HEK293 (cell line): ENCODE results near the gene BIN1.

Source experiments
- CTCF ChIA-PET: fragments of 350-600 bp; formaldehyde crosslinking; extraction: SDS; loops from one replicate; lab custom pipeline; 2021; ENCODE audit warnings: antibody characterized with exemption; lab: Yijun Ruan, JAX
- POLR2A ChIA-PET: fragments of 300-600 bp; formaldehyde crosslinking; extraction: SDS; loops from one replicate; lab custom pipeline; 2020; ENCODE audit warnings: antibody characterized with exemption, inconsistent platforms; lab: Yijun Ruan, JAX
- H3K27ac ChIP-seq: fragments of 200-500 bp; sonication (Bioruptor generic); 2 replicates; pipeline ENCODE4 v1.5.1; 2014; ENCODE audit warnings: low read depth, low read length, control low read depth, inconsistent platforms; ENCODE audit errors: extremely low read depth
- H3K36me3 ChIP-seq, 2 experiments: fragments of 200-500 bp in 1 of 2; sonication (Bioruptor generic) in 1 of 2; 1 replicate in 1 of 2; 2 replicates in 1 of 2; pipeline ENCODE4 v1.5.1; 2014 to 2017; ENCODE audit warnings: inconsistent platforms in 2 of 2, low read length in 2 of 2; ENCODE audit not compliant: control insufficient read depth in 2 of 2, insufficient read depth in 1 of 2
- H3K4me1 ChIP-seq: fragments of 200-500 bp; sonication (Bioruptor generic); 2 replicates; pipeline ENCODE4 v1.5.1; 2014; ENCODE audit warnings: mild to moderate bottlenecking, low read length, inconsistent platforms; ENCODE audit not compliant: control insufficient read depth, insufficient read depth
- H3K4me3 ChIP-seq: 2 replicates; pipeline ENCODE4 v1.5.1; 2011; ENCODE audit warnings: low read depth, mild to moderate bottlenecking, control low read depth, low read length, moderate library complexity
- H3K9me3 ChIP-seq: fragments of 200-500 bp; sonication (Bioruptor generic); 2 replicates; pipeline ENCODE4 v1.5.1; 2014; ENCODE audit warnings: low read depth, low read length, inconsistent platforms; ENCODE audit not compliant: control insufficient read depth, insufficient read depth
- GFI1B ChIP-seq: fragments of 450-650 bp; formaldehyde crosslinking; IDR thresholded peaks from 2 replicates; pipeline ENCODE4 v1.5.1; 2016; ENCODE audit warnings: missing biosample characterization, missing genetic modification characterization
- MEIS1 ChIP-seq: sonication (generic); formaldehyde crosslinking; IDR thresholded peaks from 2 replicates; pipeline ENCODE4 v1.8.1; 2022; ENCODE audit warnings: missing genetic modification reagents, mild to moderate bottlenecking, borderline replicate concordance
- SCRT1 ChIP-seq: fragments of 450-650 bp; formaldehyde crosslinking; IDR thresholded peaks from 2 replicates; pipeline ENCODE4 v1.5.1; 2016; ENCODE audit warnings: missing biosample characterization, missing genetic modification characterization, borderline replicate concordance
- ZBTB48 ChIP-seq: fragments of 450-650 bp; formaldehyde crosslinking; IDR thresholded peaks from 2 replicates; pipeline ENCODE4 v1.5.1; 2016; ENCODE audit warnings: missing biosample characterization, missing genetic modification characterization
- ZIC2 ChIP-seq: fragments of 450-650 bp; formaldehyde crosslinking; IDR thresholded peaks from 2 replicates; pipeline ENCODE4 v1.5.1; 2016; ENCODE audit warnings: missing biosample characterization, missing genetic modification characterization
- ZNF112 ChIP-seq: fragments of 450-650 bp; formaldehyde crosslinking; IDR thresholded peaks from 2 replicates; pipeline ENCODE4 v1.5.0; 2017; ENCODE audit warnings: missing biosample characterization, missing genetic modification characterization
- ZNF146 ChIP-seq: fragments of 450-650 bp; formaldehyde crosslinking; IDR thresholded peaks from 2 replicates; pipeline ENCODE4 v1.5.1; 2016; ENCODE audit warnings: missing biosample characterization, missing genetic modification characterization
- ZNF184 ChIP-seq: fragments of 450-650 bp; IDR thresholded peaks from 2 replicates; pipeline ENCODE4 v1.5.1; 2018; ENCODE audit warnings: missing biosample characterization, mild to moderate bottlenecking, missing genetic modification characterization
- ZNF223 ChIP-seq: fragments of 450-650 bp; formaldehyde crosslinking; IDR thresholded peaks from 2 replicates; pipeline ENCODE4 v1.5.1; 2016; ENCODE audit warnings: missing biosample characterization, missing genetic modification characterization
- ZNF239 ChIP-seq: fragments of 450-650 bp; formaldehyde crosslinking; IDR thresholded peaks from 2 replicates; pipeline ENCODE4 v1.5.1; 2016; ENCODE audit warnings: missing biosample characterization, missing genetic modification characterization
- ZNF366 ChIP-seq: fragments of 450-650 bp; formaldehyde crosslinking; conservative IDR thresholded peaks from 2 replicates; pipeline ENCODE4 v1.5.1; 2016; ENCODE audit warnings: missing biosample characterization, missing genetic modification characterization
- ZNF48 ChIP-seq: fragments of 450-650 bp; formaldehyde crosslinking; IDR thresholded peaks from 2 replicates; pipeline ENCODE4 v1.5.1; 2016; ENCODE audit warnings: missing biosample characterization, missing genetic modification characterization
- ZNF510 ChIP-seq: fragments of 450-650 bp; formaldehyde crosslinking; IDR thresholded peaks from 2 replicates; pipeline ENCODE4 v1.5.1; 2018; ENCODE audit warnings: mild to moderate bottlenecking, missing genetic modification characterization, missing biosample characterization; ENCODE audit not compliant: insufficient replicate concordance
- ZNF529 ChIP-seq: fragments of 450-650 bp; formaldehyde crosslinking; IDR thresholded peaks from 2 replicates; pipeline ENCODE4 v1.5.1; 2017; ENCODE audit warnings: missing genetic modification characterization, missing biosample characterization; ENCODE audit not compliant: insufficient replicate concordance
- ZNF623 ChIP-seq: fragments of 450-650 bp; formaldehyde crosslinking; IDR thresholded peaks from 2 replicates; pipeline ENCODE4 v1.5.1; 2016; ENCODE audit warnings: missing biosample characterization, missing genetic modification characterization
- ZNF843 ChIP-seq: fragments of 450-650 bp; formaldehyde crosslinking; IDR thresholded peaks from 2 replicates; pipeline ENCODE4 v1.5.1; 2016; ENCODE audit warnings: missing biosample characterization, missing genetic modification characterization
- ZXDB ChIP-seq: fragments of 450-650 bp; formaldehyde crosslinking; IDR thresholded peaks from 2 replicates; pipeline ENCODE4 v1.5.1; 2016; ENCODE audit warnings: missing biosample characterization, missing genetic modification characterization
- TF ChIP-seq, protein P1 (sequence below): fragments of 450-650 bp; formaldehyde crosslinking; IDR thresholded peaks from 2 replicates; pipeline ENCODE4 v1.5.1; 2016; ENCODE audit warnings: missing biosample characterization, missing genetic modification characterization
- TF ChIP-seq, protein P2 (sequence below): fragments of 450-650 bp; formaldehyde crosslinking; IDR thresholded peaks from 2 replicates; pipeline ENCODE4 v1.5.1; 2016; ENCODE audit warnings: missing biosample characterization, missing genetic modification characterization
- TF ChIP-seq, protein P3 (sequence below): fragments of 450-650 bp; formaldehyde crosslinking; IDR thresholded peaks from 2 replicates; pipeline ENCODE4 v1.5.1; 2016; ENCODE audit warnings: missing biosample characterization, missing genetic modification characterization
- TF ChIP-seq, protein P4 (sequence below): fragments of 450-650 bp; formaldehyde crosslinking; IDR thresholded peaks from 2 replicates; pipeline ENCODE4 v1.5.1; 2016; ENCODE audit warnings: missing biosample characterization, missing genetic modification characterization

The BIN1 gene

DNA sequence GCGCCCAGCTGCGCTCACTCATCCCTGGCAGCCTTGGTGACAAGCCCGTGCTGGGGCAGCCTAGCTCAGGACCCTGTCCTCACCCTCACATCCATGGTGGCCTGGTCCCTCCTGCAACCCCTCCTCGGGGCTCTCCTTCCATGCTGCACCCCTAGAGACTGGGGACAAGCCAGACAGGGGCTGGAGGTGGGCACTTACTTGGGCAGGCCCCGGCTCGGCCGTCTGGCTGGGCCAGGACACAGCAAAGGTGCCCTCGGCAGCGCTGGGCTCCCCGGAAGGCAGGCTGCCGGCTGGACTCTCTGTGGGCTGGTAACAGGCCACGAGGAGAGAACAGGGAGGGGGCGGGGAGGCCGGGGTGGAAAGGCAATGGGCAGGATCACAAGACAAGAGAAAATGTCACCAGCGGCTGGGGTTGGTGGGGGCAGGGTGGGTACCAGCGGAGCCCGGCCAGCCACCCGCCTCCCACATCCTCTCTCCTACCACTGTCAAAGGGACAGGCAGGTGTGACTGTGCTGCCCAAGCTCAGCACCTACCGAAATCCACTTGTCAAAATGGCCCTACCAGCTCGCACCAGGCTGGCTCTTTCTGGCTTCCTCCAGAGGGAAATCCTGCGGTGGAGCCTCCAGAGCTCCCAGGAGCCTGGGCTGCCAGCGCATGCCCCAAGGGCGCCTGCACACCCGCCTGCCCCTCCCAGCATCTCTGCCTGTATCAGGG lies 54.7 kb downstream of the BIN1 start:
- ChIA-PET CTCF (interaction anchor here (0.8 to 1.2 kb wide), 3 partner anchors 16 to 117 kb away, joined by 3 to 8 read pairs (median 4); no protein-coding TSS in a partner anchor), POLR2A (no interaction called here)
- TF ChIP-seq ZNF239 (tag by site-specific recombination) (no peak), ZNF843 (tag by site-specific recombination) (no peak)
- TF ChIP-seq, protein P1, sequence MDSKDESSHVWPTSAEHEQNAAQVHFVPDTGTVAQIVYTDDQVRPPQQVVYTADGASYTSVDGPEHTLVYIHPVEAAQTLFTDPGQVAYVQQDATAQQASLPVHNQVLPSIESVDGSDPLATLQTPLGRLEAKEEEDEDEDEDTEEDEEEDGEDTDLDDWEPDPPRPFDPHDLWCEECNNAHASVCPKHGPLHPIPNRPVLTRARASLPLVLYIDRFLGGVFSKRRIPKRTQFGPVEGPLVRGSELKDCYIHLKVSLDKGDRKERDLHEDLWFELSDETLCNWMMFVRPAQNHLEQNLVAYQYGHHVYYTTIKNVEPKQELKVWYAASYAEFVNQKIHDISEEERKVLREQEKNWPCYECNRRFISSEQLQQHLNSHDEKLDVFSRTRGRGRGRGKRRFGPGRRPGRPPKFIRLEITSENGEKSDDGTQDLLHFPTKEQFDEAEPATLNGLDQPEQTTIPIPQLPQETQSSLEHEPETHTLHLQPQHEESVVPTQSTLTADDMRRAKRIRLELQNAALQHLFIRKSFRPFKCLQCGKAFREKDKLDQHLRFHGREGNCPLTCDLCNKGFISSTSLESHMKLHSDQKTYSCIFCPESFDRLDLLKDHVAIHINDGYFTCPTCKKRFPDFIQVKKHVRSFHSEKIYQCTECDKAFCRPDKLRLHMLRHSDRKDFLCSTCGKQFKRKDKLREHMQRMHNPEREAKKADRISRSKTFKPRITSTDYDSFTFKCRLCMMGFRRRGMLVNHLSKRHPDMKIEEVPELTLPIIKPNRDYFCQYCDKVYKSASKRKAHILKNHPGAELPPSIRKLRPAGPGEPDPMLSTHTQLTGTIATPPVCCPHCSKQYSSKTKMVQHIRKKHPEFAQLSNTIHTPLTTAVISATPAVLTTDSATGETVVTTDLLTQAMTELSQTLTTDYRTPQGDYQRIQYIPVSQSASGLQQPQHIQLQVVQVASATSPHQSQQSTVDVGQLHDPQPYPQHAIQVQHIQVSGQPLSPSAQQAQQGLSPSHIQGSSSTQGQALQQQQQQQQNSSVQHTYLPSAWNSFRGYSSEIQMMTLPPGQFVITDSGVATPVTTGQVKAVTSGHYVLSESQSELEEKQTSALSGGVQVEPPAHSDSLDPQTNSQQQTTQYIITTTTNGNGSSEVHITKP (tag by site-specific recombination) = no peak
- Histone ChIP-seq H3K9me3 (no peaks in the 10 kb centered on the region), H3K27ac (no peak overlapping the region), H3K4me3 (no peak overlapping the region), H3K4me1 (no peaks in the 10 kb centered on the region), H3K36me3 (no peaks in the 10 kb centered on the region)

DNA sequence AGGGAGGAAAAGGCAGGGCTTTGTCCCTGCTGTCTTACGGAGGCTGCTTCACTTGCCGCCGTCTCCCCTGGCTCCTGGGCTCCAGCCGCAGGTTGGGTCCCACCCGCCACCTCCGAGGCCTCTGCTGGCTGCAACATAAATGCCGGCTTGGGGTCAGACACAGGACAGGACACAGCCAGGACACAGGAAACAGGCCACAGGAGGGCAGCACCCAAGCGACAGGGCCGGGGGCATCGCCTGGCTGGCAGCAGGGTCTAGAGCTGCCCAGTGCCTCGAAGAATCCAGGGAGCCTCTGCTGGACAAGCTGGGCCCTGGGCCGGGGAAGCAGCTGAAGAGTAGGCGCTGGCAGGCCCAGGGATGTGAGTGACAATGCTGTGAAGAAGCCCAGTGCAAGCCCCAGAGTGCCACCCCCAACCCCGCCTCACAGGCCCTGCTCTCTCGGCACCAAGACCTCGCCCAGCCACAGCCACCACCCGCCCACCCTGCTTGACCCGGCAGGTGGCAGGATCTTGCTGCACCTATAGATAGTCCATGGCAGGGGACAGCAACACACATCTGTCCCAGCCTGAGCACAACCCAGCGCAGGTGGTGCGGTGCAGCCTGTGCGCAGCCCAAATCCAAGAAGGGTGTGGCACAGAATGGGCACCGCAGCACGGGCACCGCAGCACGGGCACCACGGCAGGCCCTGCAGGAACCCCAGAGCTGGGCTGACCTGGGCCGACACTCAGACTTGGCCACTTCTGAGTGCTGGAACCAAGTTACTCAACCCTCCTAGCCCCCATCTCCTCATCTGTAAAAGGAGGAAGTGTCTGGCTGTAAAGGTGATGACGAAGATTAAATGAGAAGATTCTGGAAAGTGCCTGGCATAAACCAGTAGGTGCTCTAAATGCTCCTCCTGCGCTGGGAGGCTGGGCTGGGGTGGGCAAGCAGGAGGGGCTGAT lies 55.6 kb downstream of the BIN1 start:
- Histone ChIP-seq H3K36me3 (no peaks in the 10 kb centered on the region), H3K4me3 (no peak overlapping the region), H3K4me1 (no peaks in the 10 kb centered on the region), H3K9me3 (no peaks in the 10 kb centered on the region), H3K27ac (no peak overlapping the region)
- ChIA-PET CTCF (interaction anchor here (0.8 to 2.0 kb wide), 5 partner anchors 13 to 274 kb away, joined by 3 to 10 read pairs (median 4); no protein-coding TSS in a partner anchor), POLR2A (no interaction called here)
- TF ChIP-seq, protein P2, sequence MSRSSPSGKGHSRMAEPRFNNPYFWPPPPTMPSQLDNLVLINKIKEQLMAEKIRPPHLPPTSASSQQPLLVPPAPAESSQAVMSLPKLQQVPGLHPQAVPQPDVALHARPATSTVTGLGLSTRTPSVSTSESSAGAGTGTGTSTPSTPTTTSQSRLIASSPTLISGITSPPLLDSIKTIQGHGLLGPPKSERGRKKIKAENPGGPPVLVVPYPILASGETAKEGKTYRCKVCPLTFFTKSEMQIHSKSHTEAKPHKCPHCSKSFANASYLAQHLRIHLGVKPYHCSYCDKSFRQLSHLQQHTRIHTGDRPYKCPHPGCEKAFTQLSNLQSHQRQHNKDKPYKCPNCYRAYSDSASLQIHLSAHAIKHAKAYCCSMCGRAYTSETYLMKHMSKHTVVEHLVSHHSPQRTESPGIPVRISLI (tag by site-specific recombination) = no peak
- no peak for TF ChIP-seq ZNF366
- TF ChIP-seq, protein P3, sequence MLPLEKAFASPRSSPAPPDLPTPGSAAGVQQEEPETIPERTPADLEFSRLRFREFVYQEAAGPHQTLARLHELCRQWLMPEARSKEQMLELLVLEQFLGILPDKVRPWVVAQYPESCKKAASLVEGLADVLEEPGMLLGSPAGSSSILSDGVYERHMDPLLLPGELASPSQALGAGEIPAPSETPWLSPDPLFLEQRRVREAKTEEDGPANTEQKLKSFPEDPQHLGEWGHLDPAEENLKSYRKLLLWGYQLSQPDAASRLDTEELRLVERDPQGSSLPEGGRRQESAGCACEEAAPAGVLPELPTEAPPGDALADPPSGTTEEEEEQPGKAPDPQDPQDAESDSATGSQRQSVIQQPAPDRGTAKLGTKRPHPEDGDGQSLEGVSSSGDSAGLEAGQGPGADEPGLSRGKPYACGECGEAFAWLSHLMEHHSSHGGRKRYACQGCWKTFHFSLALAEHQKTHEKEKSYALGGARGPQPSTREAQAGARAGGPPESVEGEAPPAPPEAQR (tag by site-specific recombination) = no peak
- no peak for TF ChIP-seq GFI1B (tag by site-specific recombination)
- no peak for TF ChIP-seq ZNF184 (tag by site-specific recombination)
- no peak for TF ChIP-seq ZNF112

DNA sequence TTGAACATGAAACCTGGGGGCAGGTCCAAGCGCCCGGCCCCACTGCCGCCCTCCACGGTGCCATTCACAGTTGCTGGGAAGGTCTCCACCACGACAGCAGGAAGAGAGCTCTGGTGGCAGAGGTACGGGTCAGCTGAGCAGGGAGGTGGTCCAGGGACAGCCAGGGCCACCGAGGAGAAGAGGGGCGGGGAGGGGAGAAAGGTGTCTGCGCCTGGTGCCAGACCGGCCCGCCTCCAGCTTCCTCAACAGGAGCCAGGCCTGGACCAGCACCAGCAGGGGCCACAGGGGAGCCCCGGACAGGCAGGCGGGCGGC lies 56.2 kb downstream of the BIN1 start:
- Histone ChIP-seq H3K27ac (no peak overlapping the region), H3K4me3 (no peak overlapping the region), H3K36me3 (no peaks in the 10 kb centered on the region), H3K4me1 (no peaks in the 10 kb centered on the region), H3K9me3 (no peaks in the 10 kb centered on the region)
- POLR2A ChIA-PET = no interaction called here
- CTCF ChIA-PET = interaction anchor here (0.7 to 2.0 kb wide), 9 partner anchors 11 to 561 kb away, joined by 3 to 10 read pairs (median 6); no protein-coding TSS in a partner anchor
- TF ChIP-seq MEIS1 (CRISPR knock-in tag) (no peak), ZNF510 (tag by site-specific recombination) (no peak), ZXDB (no peak), ZNF223 (tag by site-specific recombination) (no peak), ZIC2 (tag by site-specific recombination) (no peak), ZNF146 (no peak), ZNF529 (tag by site-specific recombination) (no peak), SCRT1 (tag by site-specific recombination) (no peak), ZNF623 (tag by site-specific recombination) (no peak), ZBTB48 (tag by site-specific recombination) (no peak), ZNF48 (tag by site-specific recombination) (no peak)
- TF ChIP-seq, protein P4, sequence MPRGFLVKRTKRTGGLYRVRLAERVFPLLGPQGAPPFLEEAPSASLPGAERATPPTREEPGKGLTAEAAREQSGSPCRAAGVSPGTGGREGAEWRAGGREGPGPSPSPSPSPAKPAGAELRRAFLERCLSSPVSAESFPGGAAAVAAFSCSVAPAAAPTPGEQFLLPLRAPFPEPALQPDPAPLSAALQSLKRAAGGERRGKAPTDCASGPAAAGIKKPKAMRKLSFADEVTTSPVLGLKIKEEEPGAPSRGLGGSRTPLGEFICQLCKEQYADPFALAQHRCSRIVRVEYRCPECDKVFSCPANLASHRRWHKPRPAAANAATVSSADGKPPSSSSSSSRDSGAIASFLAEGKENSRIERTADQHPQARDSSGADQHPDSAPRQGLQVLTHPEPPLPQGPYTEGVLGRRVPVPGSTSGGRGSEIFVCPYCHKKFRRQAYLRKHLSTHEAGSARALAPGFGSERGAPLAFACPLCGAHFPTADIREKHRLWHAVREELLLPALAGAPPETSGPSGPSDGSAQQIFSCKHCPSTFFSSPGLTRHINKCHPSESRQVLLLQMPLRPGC (tag by site-specific recombination) = no peak
